ENCODE data around the gene CEP192. TPM values are rescaled to one million over a fixed set of nuclear protein-coding genes. Genes with fewer than 3 reads are reported as not detected.
A peak's percentile ranks its signal among the peaks of the same experiment; 100 is the strongest.

CEP192 gene, protein sequence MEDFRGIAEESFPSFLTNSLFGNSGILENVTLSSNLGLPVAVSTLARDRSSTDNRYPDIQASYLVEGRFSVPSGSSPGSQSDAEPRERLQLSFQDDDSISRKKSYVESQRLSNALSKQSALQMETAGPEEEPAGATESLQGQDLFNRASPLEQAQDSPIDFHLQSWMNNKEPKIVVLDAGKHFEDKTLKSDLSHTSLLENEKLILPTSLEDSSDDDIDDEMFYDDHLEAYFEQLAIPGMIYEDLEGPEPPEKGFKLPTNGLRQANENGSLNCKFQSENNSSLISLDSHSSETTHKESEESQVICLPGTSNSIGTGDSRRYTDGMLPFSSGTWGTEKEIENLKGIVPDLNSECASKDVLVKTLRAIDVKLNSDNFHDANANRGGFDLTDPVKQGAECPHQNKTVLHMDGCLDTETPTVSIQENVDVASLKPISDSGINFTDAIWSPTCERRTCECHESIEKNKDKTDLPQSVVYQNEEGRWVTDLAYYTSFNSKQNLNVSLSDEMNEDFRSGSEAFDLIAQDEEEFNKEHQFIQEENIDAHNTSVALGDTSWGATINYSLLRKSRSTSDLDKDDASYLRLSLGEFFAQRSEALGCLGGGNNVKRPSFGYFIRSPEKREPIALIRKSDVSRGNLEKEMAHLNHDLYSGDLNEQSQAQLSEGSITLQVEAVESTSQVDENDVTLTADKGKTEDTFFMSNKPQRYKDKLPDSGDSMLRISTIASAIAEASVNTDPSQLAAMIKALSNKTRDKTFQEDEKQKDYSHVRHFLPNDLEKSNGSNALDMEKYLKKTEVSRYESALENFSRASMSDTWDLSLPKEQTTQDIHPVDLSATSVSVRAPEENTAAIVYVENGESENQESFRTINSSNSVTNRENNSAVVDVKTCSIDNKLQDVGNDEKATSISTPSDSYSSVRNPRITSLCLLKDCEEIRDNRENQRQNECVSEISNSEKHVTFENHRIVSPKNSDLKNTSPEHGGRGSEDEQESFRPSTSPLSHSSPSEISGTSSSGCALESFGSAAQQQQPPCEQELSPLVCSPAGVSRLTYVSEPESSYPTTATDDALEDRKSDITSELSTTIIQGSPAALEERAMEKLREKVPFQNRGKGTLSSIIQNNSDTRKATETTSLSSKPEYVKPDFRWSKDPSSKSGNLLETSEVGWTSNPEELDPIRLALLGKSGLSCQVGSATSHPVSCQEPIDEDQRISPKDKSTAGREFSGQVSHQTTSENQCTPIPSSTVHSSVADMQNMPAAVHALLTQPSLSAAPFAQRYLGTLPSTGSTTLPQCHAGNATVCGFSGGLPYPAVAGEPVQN (N-terminal part only)
- 1 to 10 TPM; 6.6 to 6.8 TPM for polyA plus RNA-seq

- Histone ChIP-seq H3K9me3 (ENCODE audit: control insufficient read depth in 2 of 2, insufficient read depth in 1 of 2, low read depth in 1 of 2, low read length in 1 of 2) (no peaks in the 10 kb centered on the region), H3K27ac (ENCODE audit: low read depth in 2 of 2, low read length in 1 of 2) (peak within 1 kb of the TSS; percentile 95 to 97), H3K36me3 (ENCODE audit: control insufficient read depth in 2 of 2, insufficient read depth in 2 of 2, low read length in 1 of 2) (no peaks in the 10 kb centered on the region), H3K27me3 (ENCODE audit: control insufficient read depth in 1 of 2, insufficient read depth in 2 of 2, low read length in 2 of 2) (no peaks in the 10 kb centered on the region), H3K4me1 (ENCODE audit: control insufficient read depth in 2 of 2, insufficient read depth in 2 of 2, low read length in 1 of 2) (peaks cover 0 to 4% of the 10 kb centered on the region in 2 donors), H3K4me3 (ENCODE audit: low read depth in 1 of 2, low read length in 2 of 2) (peak within 1 kb of the TSS; percentile 75 to 93)
- 0% methylated on average over 69 to 73 of the region's 73 CpGs for WGBS, 2 donors
These were observed at the start of gene CEP192 for GRCh38 chr18:12990967-12991820. Gene CEP192, plus strand, starts transcription at chr18:12991362. Its CDS starts 8,063 bp downstream, at chr18:12999425.

- no peak overlapping the region for H3K4me3 ChIP-seq (ENCODE audit: low read depth in 1 of 2, low read length in 2 of 2)
- no peaks in the 10 kb centered on the region for H3K27me3 ChIP-seq (ENCODE audit: control insufficient read depth in 1 of 2, insufficient read depth in 2 of 2, low read length in 2 of 2)
- 66 to 70% methylated on average over 4 of the region's 4 CpGs for WGBS, 2 donors
- no peaks in the 10 kb centered on the region for H3K4me1 ChIP-seq (ENCODE audit: control insufficient read depth in 2 of 2, insufficient read depth in 2 of 2, low read length in 1 of 2)
- no peaks in the 10 kb centered on the region for H3K36me3 ChIP-seq (ENCODE audit: control insufficient read depth in 2 of 2, insufficient read depth in 2 of 2, low read length in 1 of 2)
- no peak overlapping the region for H3K27ac ChIP-seq (ENCODE audit: low read depth in 2 of 2, low read length in 1 of 2)
- H3K9me3 ChIP-seq (ENCODE audit: control insufficient read depth in 2 of 2, insufficient read depth in 1 of 2, low read depth in 1 of 2, low read length in 1 of 2), result no peaks in the 10 kb centered on the region
These were observed 47.9 kb upstream of the CEP192 start for GRCh38 chr18:12943215-12943614.

- Histone ChIP-seq H3K27me3 (ENCODE audit: control insufficient read depth in 1 of 2, insufficient read depth in 2 of 2, low read length in 2 of 2) (no peaks in the 10 kb centered on the region), H3K36me3 (ENCODE audit: control insufficient read depth in 2 of 2, insufficient read depth in 2 of 2, low read length in 1 of 2) (no peaks in the 10 kb centered on the region), H3K9me3 (ENCODE audit: control insufficient read depth in 2 of 2, insufficient read depth in 1 of 2, low read depth in 1 of 2, low read length in 1 of 2) (no peaks in the 10 kb centered on the region), H3K4me3 (ENCODE audit: low read depth in 1 of 2, low read length in 2 of 2) (no peak overlapping the region), H3K4me1 (ENCODE audit: control insufficient read depth in 2 of 2, insufficient read depth in 2 of 2, low read length in 1 of 2) (no peaks in the 10 kb centered on the region), H3K27ac (ENCODE audit: low read depth in 2 of 2, low read length in 1 of 2) (no peak overlapping the region)
- WGBS, 2 donors, result 32 to 38% methylated on average over 4 of the region's 4 CpGs
These were observed 46.5 kb upstream of the CEP192 start for GRCh38 chr18:12944709-12945108.

DNA sequence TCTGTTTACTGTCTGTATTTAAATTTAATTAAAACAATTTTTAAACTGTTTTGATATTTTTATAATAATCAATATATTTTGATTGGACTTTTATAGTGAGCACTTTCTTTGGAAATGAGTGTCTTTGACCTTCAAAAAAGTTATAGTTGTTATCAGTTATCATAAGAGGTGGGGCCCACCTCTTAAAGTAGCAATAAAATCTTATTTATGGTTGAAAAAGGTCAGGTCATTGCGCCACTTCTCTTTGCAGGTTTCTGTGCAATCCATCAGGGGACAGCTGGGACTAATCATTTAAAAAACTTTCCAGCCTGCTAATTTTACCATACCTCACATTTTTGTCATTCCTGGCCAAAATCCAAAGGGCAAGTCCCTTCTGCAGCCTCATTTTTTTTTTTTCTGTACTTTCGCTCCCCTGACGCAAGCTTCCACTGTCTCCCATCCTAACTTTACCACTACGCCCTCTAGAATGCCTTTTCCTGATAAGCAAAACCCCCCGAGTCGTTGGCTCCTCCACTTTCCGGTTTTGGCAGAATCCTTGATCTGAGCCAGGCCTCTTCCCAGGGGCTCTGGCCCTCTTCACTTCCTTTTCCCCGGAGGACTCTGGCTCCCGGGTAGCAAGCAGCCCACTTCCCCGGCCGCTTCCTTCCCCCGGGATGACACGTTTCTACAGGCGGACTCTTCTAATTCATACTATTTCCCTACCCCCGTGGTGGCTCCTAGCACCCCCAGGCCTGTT is 44.4 kb upstream of the CEP192 start:
- no peaks in the 10 kb centered on the region for H3K36me3 ChIP-seq (ENCODE audit: control insufficient read depth in 2 of 2, insufficient read depth in 2 of 2, low read length in 1 of 2)
- no peaks in the 10 kb centered on the region for H3K4me1 ChIP-seq (ENCODE audit: control insufficient read depth in 2 of 2, insufficient read depth in 2 of 2, low read length in 1 of 2)
- peak overlapping the region; percentile 80 to 100 for H3K27ac ChIP-seq (ENCODE audit: low read depth in 2 of 2, low read length in 1 of 2)
- 5 to 6% methylated on average over 15 of the region's 15 CpGs for WGBS, 2 donors
- H3K9me3 ChIP-seq (ENCODE audit: control insufficient read depth in 2 of 2, insufficient read depth in 1 of 2, low read depth in 1 of 2, low read length in 1 of 2), result no peaks in the 10 kb centered on the region
- H3K27me3 ChIP-seq (ENCODE audit: control insufficient read depth in 1 of 2, insufficient read depth in 2 of 2, low read length in 2 of 2), result no peaks in the 10 kb centered on the region
- H3K4me3 ChIP-seq (ENCODE audit: low read depth in 1 of 2, low read length in 2 of 2), result peak overlapping the region; percentile 47 to 74

DNA sequence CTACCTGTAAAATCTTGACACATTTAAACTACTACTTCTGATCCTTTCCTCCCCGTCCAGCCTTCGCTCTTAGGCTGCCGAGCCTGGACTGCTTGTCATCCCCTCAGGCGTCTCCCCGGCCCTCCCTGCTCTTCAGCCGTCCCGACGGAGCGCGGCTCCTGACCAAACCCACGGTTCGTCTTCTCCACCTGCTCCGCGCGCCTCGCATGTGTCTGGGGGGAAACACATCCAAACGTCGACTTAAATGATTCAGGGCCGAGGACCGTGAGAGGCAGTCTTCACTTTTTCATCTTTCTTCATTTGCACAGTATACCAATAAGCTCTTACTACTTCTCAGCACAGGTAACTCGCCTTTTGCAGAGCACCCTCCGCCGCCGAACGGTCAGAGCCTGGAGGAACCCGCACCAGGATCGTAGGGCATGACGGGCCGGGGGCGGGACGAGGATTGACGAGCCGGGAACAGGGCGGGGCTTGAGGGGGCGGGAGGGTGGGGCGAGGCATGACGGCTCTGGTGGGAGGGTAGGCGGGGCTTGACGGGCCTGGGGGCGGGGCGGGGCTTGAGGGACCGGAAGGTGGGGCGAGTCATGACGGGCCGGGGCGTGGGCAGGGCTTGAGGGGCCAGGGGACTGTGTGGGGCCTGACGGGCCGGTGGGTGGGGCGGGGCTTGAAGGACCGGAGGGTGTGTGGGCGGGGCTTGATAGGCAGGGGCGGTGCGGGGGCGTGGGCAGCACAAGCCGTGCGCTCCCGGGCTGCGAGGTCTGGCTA is 43.7 kb upstream of the CEP192 start, which contains the start of gene SEH1L:
Gene SEH1L, plus strand, starts transcription at position 727 of the 765 bp plus-strand sequence. CDS start 111 bp downstream, outside the sequence.
- Histone ChIP-seq H3K9me3 (ENCODE audit: control insufficient read depth in 2 of 2, insufficient read depth in 1 of 2, low read depth in 1 of 2, low read length in 1 of 2) (no peaks in the 10 kb centered on the region), H3K4me3 (ENCODE audit: low read depth in 1 of 2, low read length in 2 of 2) (peak within 1 kb of the TSS; percentile 74 to 83), H3K4me1 (ENCODE audit: control insufficient read depth in 2 of 2, insufficient read depth in 2 of 2, low read length in 1 of 2) (no peaks in the 10 kb centered on the region), H3K27me3 (ENCODE audit: control insufficient read depth in 1 of 2, insufficient read depth in 2 of 2, low read length in 2 of 2) (no peaks in the 10 kb centered on the region), H3K27ac (ENCODE audit: low read depth in 2 of 2, low read length in 1 of 2) (peak within 1 kb of the TSS; percentile 98 to 100), H3K36me3 (ENCODE audit: control insufficient read depth in 2 of 2, insufficient read depth in 2 of 2, low read length in 1 of 2) (no peaks in the 10 kb centered on the region)
- WGBS, 2 donors, result 1% methylated on average over 56 to 58 of the region's 58 CpGs

DNA sequence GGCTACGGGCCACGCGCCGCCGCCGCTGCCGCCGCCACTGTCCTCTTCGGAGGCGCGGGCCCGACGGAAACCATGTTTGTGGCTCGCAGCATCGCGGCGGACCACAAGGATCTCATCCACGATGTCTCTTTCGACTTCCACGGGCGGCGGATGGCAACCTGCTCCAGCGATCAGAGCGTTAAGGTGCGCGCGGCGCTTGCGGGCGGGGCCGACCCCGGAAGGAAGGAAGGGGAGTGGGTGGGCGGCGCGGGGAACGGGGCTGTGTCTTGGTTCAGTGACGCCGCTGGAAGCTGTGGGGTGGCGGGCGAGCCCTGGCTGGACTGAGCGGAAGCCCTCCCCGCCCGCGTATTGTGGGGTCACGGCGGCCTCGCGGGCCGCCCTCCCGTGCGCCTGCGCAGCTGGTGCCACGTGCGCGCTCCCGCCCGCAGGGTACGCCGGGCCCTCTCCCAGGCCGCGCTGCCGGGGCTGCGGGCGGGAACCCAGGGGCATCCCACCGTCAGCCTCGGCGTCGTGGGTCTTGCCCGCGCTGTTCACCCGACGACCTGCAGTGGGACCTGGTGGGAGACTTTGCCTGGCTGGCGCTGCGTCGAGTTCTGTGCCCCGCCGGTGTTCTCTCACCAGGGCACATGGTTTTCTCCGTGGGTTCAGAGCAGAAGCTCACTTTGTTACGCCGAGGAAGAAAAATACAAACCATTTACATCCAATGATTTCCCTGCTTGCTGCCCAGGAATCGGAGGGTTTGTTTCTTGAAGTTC is 42.9 kb upstream of the CEP192 start:
- WGBS, 2 donors, result 2% methylated on average over 61 to 81 of the region's 81 CpGs
- Histone ChIP-seq H3K9me3 (ENCODE audit: control insufficient read depth in 2 of 2, insufficient read depth in 1 of 2, low read depth in 1 of 2, low read length in 1 of 2) (no peaks in the 10 kb centered on the region), H3K27ac (ENCODE audit: low read depth in 2 of 2, low read length in 1 of 2) (peak overlapping the region; percentile 98 to 100), H3K27me3 (ENCODE audit: control insufficient read depth in 1 of 2, insufficient read depth in 2 of 2, low read length in 2 of 2) (no peaks in the 10 kb centered on the region), H3K36me3 (ENCODE audit: control insufficient read depth in 2 of 2, insufficient read depth in 2 of 2, low read length in 1 of 2) (no peaks in the 10 kb centered on the region), H3K4me3 (ENCODE audit: low read depth in 1 of 2, low read length in 2 of 2) (peak overlapping the region; percentile 70 to 83), H3K4me1 (ENCODE audit: control insufficient read depth in 2 of 2, insufficient read depth in 2 of 2, low read length in 1 of 2) (no peaks in the 10 kb centered on the region)

DNA sequence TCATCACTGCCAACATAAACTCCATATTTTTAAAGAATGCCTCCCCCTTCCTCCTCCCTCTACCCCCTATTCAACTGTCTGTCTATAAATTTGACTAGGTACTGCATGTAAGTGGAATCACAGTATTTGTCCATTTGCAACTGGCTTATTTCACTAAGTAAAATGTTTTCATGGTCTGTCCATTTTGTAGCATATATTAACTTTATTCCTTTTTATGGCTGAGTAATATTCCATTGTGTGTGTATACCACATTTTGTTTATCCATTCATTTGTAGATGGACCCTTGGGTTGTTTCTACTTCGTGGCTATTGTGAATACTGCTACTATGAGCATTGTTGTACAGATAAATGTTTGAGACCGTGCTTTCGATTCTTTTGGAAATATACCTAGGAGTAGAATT is 32.7 kb upstream of the CEP192 start:
- no peaks in the 10 kb centered on the region for H3K9me3 ChIP-seq (ENCODE audit: control insufficient read depth in 2 of 2, insufficient read depth in 1 of 2, low read depth in 1 of 2, low read length in 1 of 2)
- no peak overlapping the region for H3K27ac ChIP-seq (ENCODE audit: low read depth in 2 of 2, low read length in 1 of 2)
- H3K4me3 ChIP-seq (ENCODE audit: low read depth in 1 of 2, low read length in 2 of 2), result no peak overlapping the region
- H3K36me3 ChIP-seq (ENCODE audit: control insufficient read depth in 2 of 2, insufficient read depth in 2 of 2, low read length in 1 of 2), result no peaks in the 10 kb centered on the region
- H3K4me1 ChIP-seq (ENCODE audit: control insufficient read depth in 2 of 2, insufficient read depth in 2 of 2, low read length in 1 of 2), result no peaks in the 10 kb centered on the region
- 98% methylated on average over 3 of the region's 3 CpGs for WGBS, 2 donors
- H3K27me3 ChIP-seq (ENCODE audit: control insufficient read depth in 1 of 2, insufficient read depth in 2 of 2, low read length in 2 of 2), result no peaks in the 10 kb centered on the region

Measured in esophagus (tissue), 2 donors.